Measurements from ENCODE around the gene CCNL2.
A peak's percentile ranks its signal among the peaks of the same experiment; 100 is the strongest.

Gene CCNL2

GRCh38 chr1:1401457-1402010, 2.4 kb upstream of the CCNL2 start:
- Mint-ChIP-seq H3K4me1 (ENCODE audit: low read depth) (peaks cover 49% of the 10 kb centered on the region), H3K27me3 (no peaks in the 10 kb centered on the region), H3K9me3 (ENCODE audit: low read depth) (no peaks in the 10 kb centered on the region), H3K27ac (peak overlapping the region; percentile 79), H3K36me3 (peaks cover 5% of the 10 kb centered on the region), H3K4me3 (peak overlapping the region; percentile 89)

DNA sequence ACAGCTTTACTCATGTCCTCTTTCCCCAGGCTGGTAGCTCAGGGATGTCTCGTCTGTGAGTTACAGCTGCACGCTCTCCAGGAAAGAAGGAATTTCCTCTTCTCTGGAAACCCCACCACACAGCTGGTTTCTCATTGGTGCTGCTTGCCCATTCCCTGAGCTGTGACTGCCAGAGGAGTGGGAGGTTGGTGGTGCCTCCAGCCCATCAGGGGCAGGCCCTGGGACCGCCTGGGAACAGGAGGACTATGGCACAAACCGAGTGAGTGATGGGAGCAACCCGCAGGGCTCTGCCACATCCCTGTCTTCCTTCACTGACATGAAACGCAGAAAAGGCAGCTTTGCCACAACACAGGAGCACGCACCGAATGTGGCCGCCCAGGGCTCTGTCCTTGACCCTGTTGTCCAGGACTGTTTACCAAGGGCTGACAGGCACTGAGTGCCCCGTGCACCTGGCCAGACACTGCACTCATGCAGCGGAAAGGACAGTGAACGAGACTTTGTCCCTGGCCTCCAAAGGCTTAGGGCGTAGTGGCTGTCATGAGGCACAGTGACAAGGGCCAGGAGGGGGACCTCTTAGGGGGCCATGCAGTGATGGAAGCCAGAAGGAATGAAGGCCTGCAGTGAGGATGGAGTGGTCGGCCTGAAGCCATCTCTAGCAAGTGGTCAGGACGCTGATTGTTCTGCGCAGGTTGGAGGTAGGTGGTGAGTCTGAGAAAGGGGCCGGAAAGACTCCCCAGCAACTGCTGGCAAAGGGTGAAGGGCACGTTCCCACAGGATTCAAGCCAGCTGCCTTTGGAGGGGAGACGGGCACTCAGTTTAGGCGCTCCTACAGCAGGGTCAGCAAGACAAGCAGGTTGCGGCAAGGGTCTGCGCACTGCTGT, 1.7 kb upstream of the CCNL2 start:
- H3K36me3 Mint-ChIP-seq = peaks cover 5% of the 10 kb centered on the region
- peak overlapping the region; percentile 89 for H3K4me3 Mint-ChIP-seq
- H3K9me3 Mint-ChIP-seq (ENCODE audit: low read depth) = no peaks in the 10 kb centered on the region
- H3K27me3 Mint-ChIP-seq = no peaks in the 10 kb centered on the region
- H3K27ac Mint-ChIP-seq = peak overlapping the region; percentile 87
- H3K4me1 Mint-ChIP-seq (ENCODE audit: low read depth) = peaks cover 47% of the 10 kb centered on the region

- no peaks in the 10 kb centered on the region for H3K9me3 Mint-ChIP-seq (ENCODE audit: low read depth)
- H3K4me3 Mint-ChIP-seq = peak overlapping the region; percentile 89
- no peaks in the 10 kb centered on the region for H3K27me3 Mint-ChIP-seq
- peaks cover 5% of the 10 kb centered on the region for H3K36me3 Mint-ChIP-seq
- peaks cover 48% of the 10 kb centered on the region for H3K4me1 Mint-ChIP-seq (ENCODE audit: low read depth)
- peak overlapping the region; percentile 87 for H3K27ac Mint-ChIP-seq
Measured at GRCh38 chr1:1399872-1400575, 889 bp upstream of the CCNL2 start.

DNA sequence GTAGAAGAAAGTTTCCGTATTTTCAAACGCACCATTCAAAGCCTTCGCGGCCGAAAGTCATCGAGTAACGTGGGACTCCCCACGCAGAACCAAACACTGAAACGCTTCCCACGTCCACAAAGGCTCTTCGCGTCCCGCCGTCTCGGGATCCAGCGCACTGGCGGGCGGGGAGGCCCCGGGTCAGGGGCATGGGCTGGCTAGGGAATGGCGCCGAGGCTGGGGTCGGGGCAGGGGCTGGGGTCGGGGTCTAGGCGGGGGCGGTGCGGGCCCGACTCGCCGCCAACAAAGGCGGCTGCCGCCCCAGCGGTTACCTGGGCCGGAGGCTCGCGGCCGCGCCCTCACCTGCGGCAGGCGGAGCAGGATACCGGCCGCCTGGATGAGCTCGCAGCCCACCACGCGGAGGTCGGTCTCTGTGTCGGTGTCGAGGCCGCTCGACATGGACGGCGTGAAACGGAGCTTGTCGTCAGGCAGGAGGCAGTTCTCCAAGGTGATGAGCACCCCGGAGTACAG, 403 bp downstream of the CCNL2 start:
- Mint-ChIP-seq H3K36me3 (peaks cover 5% of the 10 kb centered on the region), H3K4me3 (peak overlapping the region; percentile 96), H3K4me1 (ENCODE audit: low read depth) (peaks cover 47% of the 10 kb centered on the region), H3K27ac (peak overlapping the region; percentile 90), H3K27me3 (no peaks in the 10 kb centered on the region), H3K9me3 (ENCODE audit: low read depth) (no peaks in the 10 kb centered on the region)

DNA sequence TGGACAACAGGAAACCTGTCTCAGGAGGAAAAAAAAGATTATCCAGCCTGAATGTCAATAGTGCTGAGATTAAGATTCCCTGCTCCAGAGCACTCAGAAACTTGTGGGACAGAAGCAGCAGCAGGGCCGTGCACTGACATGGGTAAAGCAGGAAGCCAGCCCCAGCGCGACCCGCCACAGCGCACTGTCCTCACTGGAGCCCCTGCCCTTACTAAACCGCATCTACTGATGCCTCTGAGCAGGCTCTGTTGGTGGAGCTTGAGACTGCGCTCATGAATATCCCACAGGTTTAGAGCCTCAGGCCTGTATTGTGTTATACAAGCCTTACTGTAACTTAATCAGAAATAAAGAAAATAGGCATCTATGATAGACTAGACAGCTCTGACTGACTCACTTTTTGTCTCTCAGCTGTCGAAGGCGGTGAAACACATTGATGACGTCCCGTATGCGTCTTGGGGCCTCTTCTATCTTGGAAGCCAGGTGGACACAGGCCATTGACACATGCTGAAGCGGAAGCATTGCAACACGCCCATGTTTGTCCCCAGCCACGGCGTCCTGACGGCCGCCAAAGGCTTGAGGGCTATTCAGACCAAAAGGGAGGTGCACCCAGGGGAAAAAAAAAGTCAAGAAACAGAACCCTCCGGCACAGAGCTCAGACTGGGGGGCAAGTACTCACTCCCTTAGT, 1.2 kb downstream of the CCNL2 start:
- Mint-ChIP-seq H3K9me3 (ENCODE audit: low read depth) (no peaks in the 10 kb centered on the region), H3K36me3 (no peaks in the 10 kb centered on the region), H3K4me1 (ENCODE audit: low read depth) (peaks cover 42% of the 10 kb centered on the region), H3K4me3 (peak overlapping the region; percentile 96), H3K27me3 (no peaks in the 10 kb centered on the region), H3K27ac (peak overlapping the region; percentile 90)

- Mint-ChIP-seq H3K4me1 (ENCODE audit: low read depth) (peaks cover 26% of the 10 kb centered on the region), H3K27me3 (no peaks in the 10 kb centered on the region), H3K9me3 (ENCODE audit: low read depth) (no peaks in the 10 kb centered on the region), H3K36me3 (peaks cover 3% of the 10 kb centered on the region), H3K27ac (peak overlapping the region; percentile 42), H3K4me3 (peak overlapping the region; percentile 44)
Measured at GRCh38 chr1:1395166-1395565, 4.0 kb downstream of the CCNL2 start.

DNA sequence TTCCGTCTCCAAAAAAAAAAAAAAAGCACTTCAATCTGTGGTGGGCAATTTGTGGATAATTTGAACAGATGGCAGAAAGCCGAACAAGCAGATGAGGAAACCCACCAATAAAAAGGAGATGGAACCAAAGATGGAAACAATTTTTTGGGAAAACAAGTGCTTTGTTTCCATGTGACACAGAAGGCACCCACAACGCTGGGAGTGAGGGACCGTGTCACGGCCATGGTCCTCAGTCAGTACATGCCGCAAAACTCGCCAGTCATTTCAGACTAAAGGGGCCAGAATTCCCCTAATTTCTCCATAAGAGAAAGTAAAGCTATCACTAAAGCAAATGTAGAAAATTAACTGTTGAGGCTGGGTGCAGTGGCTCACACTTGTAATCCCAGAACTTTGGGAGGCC, 5.0 kb downstream of the CCNL2 start:
- H3K4me3 Mint-ChIP-seq = no peak overlapping the region
- peaks cover 3% of the 10 kb centered on the region for H3K36me3 Mint-ChIP-seq
- H3K9me3 Mint-ChIP-seq (ENCODE audit: low read depth) = no peaks in the 10 kb centered on the region
- H3K27me3 Mint-ChIP-seq = no peaks in the 10 kb centered on the region
- no peak overlapping the region for H3K27ac Mint-ChIP-seq
- H3K4me1 Mint-ChIP-seq (ENCODE audit: low read depth) = peaks cover 22% of the 10 kb centered on the region

DNA sequence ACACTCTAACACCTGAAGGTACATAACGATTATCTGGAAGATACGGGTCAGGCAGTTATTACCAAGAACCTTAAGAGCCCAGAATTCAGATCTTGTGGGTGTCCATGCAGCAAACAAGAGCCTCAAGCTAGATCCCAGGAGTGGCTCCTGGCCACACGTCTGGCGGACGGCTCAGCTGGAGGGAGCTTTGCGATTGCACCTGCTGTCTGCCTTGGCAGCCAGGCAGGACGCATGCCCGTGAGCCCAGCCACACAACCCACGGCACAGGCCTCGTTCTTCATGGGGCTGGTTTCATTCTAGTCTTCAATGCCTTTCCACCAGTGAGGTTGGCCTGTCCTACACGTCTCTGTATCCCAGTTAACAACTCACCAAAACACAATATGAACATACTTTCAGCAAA, 5.7 kb downstream of the CCNL2 start:
- Mint-ChIP-seq H3K27me3 (no peaks in the 10 kb centered on the region), H3K4me1 (ENCODE audit: low read depth) (peaks cover 22% of the 10 kb centered on the region), H3K9me3 (ENCODE audit: low read depth) (no peaks in the 10 kb centered on the region), H3K27ac (peak overlapping the region; percentile 34), H3K36me3 (peaks cover 3% of the 10 kb centered on the region), H3K4me3 (no peak overlapping the region)

GRCh38 chr1:1393014-1393413, 6.1 kb downstream of the CCNL2 start:
- peaks cover 3% of the 10 kb centered on the region for H3K36me3 Mint-ChIP-seq
- peaks cover 18% of the 10 kb centered on the region for H3K4me1 Mint-ChIP-seq (ENCODE audit: low read depth)
- H3K4me3 Mint-ChIP-seq = no peak overlapping the region
- H3K27me3 Mint-ChIP-seq = no peaks in the 10 kb centered on the region
- no peaks in the 10 kb centered on the region for H3K9me3 Mint-ChIP-seq (ENCODE audit: low read depth)
- peak overlapping the region; percentile 34 for H3K27ac Mint-ChIP-seq

DNA sequence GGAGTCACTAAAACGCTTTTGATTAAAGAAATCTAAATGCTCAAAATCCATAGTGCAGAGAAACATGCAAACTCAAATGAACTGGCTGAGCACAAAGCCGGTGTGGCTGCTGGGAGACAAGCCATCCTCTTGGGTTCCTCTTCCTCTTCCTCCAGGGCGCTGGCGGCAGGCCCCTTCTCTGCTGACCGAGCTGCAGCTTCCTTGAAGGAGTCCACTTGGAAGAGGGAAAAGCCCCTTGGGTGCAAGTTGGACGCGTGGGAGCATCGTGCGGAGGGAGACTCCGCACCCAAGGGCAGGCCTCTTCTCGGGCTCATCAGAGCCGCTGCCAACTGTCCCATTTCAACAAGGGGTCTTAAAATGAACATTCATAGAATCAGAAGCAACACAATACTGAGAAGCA, 7.9 kb downstream of the CCNL2 start:
- H3K27ac Mint-ChIP-seq = peak overlapping the region; percentile 54
- H3K9me3 Mint-ChIP-seq (ENCODE audit: low read depth) = no peaks in the 10 kb centered on the region
- H3K27me3 Mint-ChIP-seq = no peaks in the 10 kb centered on the region
- peaks cover 13% of the 10 kb centered on the region for H3K4me1 Mint-ChIP-seq (ENCODE audit: low read depth)
- H3K36me3 Mint-ChIP-seq = peaks cover 6% of the 10 kb centered on the region
- no peak overlapping the region for H3K4me3 Mint-ChIP-seq

GRCh38 chr1:1390675-1391074, 8.5 kb downstream of the CCNL2 start:
- Mint-ChIP-seq H3K4me3 (no peak overlapping the region), H3K27me3 (no peaks in the 10 kb centered on the region), H3K27ac (no peak overlapping the region), H3K9me3 (ENCODE audit: low read depth) (no peaks in the 10 kb centered on the region), H3K4me1 (ENCODE audit: low read depth) (peaks cover 12% of the 10 kb centered on the region), H3K36me3 (peaks cover 6% of the 10 kb centered on the region)

GRCh38 chr1:1388078-1388472, 11.1 kb downstream of the CCNL2 start:
- Mint-ChIP-seq H3K4me1 (ENCODE audit: low read depth) (peaks cover 2% of the 10 kb centered on the region), H3K36me3 (peaks cover 6% of the 10 kb centered on the region), H3K4me3 (no peak overlapping the region), H3K9me3 (ENCODE audit: low read depth) (no peaks in the 10 kb centered on the region), H3K27me3 (no peaks in the 10 kb centered on the region), H3K27ac (no peak overlapping the region)

GRCh38 chr1:1387098-1388077, 11.7 kb downstream of the CCNL2 start:
- H3K4me1 Mint-ChIP-seq (ENCODE audit: low read depth) = peaks cover 3% of the 10 kb centered on the region
- peaks cover 5% of the 10 kb centered on the region for H3K36me3 Mint-ChIP-seq
- no peak overlapping the region for H3K4me3 Mint-ChIP-seq
- no peak overlapping the region for H3K27ac Mint-ChIP-seq
- H3K9me3 Mint-ChIP-seq (ENCODE audit: low read depth) = no peaks in the 10 kb centered on the region
- H3K27me3 Mint-ChIP-seq = no peaks in the 10 kb centered on the region

DNA sequence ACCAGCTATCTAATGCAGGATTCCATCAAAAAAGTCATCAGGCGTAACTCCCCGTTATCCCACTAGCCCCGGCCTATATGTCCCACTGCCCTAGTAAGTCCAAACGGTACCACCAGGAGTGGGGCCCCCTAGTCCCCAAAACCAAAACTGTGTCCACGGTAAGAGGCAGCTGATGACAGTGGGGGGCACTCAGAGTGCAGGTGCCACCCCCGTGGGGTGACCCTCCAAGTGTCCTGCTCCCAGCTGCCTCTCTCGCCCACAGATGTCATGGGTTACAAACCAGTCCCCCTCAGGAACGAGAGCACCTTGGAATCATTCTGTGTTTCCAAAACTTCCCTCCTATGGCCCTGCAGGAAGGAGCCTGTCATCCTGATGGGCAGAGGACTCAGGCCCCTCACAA, 13.2 kb downstream of the CCNL2 start:
- Mint-ChIP-seq H3K27ac (no peak overlapping the region), H3K27me3 (no peaks in the 10 kb centered on the region), H3K9me3 (ENCODE audit: low read depth) (no peaks in the 10 kb centered on the region), H3K36me3 (peaks cover 4% of the 10 kb centered on the region), H3K4me1 (ENCODE audit: low read depth) (peaks cover 2% of the 10 kb centered on the region), H3K4me3 (no peak overlapping the region)

Measured in activated naive CD8-positive, alpha-beta T cell (primary cell).